Heart left ventricle (tissue), 13 donors: Measurements from ENCODE around the gene MAPK8.

Experiments
- CTCF ChIP-seq, 12 donors: fragments of 200-600 bp; sonication (generic) in 4 of 12; IDR thresholded peaks; one replicate each; pipeline versions ENCODE4 v1.5.0 to v1.8.0; 2018 to 2022; ENCODE audit warnings: antibody characterized with exemption in 12 of 12, mild to moderate bottlenecking in 5 of 12
- POLR2A ChIP-seq, 2 donors: fragments of 450-650 bp; IDR thresholded peaks; one replicate each; pipeline ENCODE4 v1.6.1; 2017; ENCODE audit warnings: antibody characterized with exemption in 2 of 2, mild to moderate bottlenecking in 2 of 2, moderate library complexity in 2 of 2
- donor health status: ischemic (EF 13 %, LVEDD 7.1; RV severe dilation, severe dysfunction).
- donor health status: DM: no; HTN: yes; CAD: no.
- donor health status: DM: no; HTN: no; CAD: no.
- donor health status: ischemic (EF 25% LVEDD 6.9; RV normal size, moderate dysfunction).
- donor health status: ischemic (EF 25% LVEDD 5.7; RV mildly dilated, moderate dysfunction).
- donor health status: ischemic (EF 35%, LVEDD 5.7; RV mildly dilated, moderate dysfunction).
- donor health status: nonischemic (EF 11% LVEDD 7.7; RV severe dilation, severe dysfunction).
- donor health status: DM: yes; HTN: yes; CAD: no.
- donor health status: PGD.
- donor health status: ischemic (EF 29% LVEDD 5.4; RV normal size, mild dysfunction).
- donor health status: nonischemic (EF 23%, LVEDD 6.1; RV moderate dilation, normal function).

DNA sequence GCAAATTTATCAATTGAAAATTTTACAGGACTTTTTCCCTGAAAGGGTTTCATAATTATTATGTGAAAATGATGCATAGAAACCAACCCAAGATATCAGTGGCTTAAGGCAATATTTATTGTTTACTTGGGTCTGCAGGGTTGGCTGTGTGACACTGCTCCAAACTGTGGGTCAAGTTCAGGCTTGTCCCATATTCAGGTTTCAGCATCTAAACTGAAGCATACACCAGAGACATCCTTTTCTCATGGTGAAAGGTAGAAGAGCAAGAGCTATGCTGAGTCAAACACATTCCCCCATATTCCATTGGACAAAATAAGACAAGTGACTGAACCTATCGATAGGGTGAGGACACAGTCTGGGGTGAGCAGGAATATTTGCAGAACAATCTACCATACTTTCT lies 110.9 kb downstream of the MAPK8 start:
- TF ChIP-seq CTCF (IDR thresholded peaks at IDR 0.05): no peak
- no peak for TF ChIP-seq POLR2A (IDR thresholded peaks at IDR 0.05)
